OCI-LY1 (cell line): ENCODE results near the gene MYMK.

ENCODE experiments used
- CTCF ChIP-seq: fragments of 200-600 bp; sonication (generic), shearing (Covaris generic); IDR thresholded peaks from 2 replicates; pipeline ENCODE4 v1.5.1; 2017; ENCODE audit warnings: mild to moderate bottlenecking, antibody characterized with exemption, low read length, moderate library complexity, mixed read lengths
- EZH2 ChIP-seq: fragments of 200-600 bp; sonication (generic), shearing (Covaris generic); IDR thresholded peaks from 2 replicates; pipeline ENCODE4 v1.8.0; 2017; ENCODE audit warnings: borderline replicate concordance, mixed run types, mild to moderate bottlenecking, antibody characterized with exemption, low read length, moderate library complexity, mixed read lengths

DNA sequence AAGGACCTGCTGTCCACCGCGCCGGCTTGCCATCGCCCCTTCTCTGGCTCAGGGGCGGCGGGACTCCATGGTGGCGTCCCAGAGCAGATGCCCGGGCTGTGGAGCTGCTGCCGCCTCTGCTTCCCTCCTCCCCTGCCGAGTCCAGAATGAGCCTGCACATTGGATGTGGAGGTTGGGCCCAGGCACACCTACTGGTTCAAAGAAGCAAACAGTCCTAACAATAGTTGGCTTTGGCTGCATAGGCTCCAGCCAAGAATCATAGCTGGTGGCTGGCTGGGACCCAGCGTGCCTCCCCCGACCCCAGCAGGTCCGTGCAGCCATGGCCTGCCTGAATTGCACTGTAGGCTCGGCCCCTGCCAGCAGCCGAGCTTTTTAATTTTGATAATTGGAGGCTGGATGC lies 35.6 kb upstream of the MYMK start:
- TF ChIP-seq CTCF (no peak), EZH2 (no peak)
